ENCODE data around the gene KIAA1191.

Gene KIAA1191

DNA sequence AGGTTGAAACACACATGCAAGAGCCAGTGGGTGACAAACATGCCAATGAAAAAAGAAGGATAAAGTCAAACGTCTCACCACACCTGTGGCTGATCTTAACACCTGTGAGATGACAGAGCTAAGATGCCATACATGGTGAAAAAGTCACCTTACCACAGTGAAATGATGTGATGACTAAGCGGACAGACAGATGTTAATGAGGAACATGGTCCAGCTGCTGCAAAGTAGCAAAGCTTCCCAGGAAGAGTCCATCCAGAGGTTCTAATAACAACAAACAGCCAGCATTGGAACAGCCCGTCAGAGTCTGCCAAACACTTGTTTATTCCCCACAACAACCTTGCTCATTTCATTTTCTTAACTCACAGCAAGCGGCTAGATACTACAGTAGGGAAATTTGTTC is 1.9 kb downstream of the KIAA1191 start:
- H3K9me3 Mint-ChIP-seq, result no peaks in the 10 kb centered on the region
- peaks cover 18% of the 10 kb centered on the region for H3K36me3 Mint-ChIP-seq
- ATAC-seq, result no peak
- peaks cover 47% of the 10 kb centered on the region for H3K4me1 Mint-ChIP-seq
- H3K4me3 Mint-ChIP-seq, result peak overlapping the region; percentile 36
- H3K27ac Mint-ChIP-seq, result no peak overlapping the region
- H3K27me3 Mint-ChIP-seq, result no peaks in the 10 kb centered on the region

DNA sequence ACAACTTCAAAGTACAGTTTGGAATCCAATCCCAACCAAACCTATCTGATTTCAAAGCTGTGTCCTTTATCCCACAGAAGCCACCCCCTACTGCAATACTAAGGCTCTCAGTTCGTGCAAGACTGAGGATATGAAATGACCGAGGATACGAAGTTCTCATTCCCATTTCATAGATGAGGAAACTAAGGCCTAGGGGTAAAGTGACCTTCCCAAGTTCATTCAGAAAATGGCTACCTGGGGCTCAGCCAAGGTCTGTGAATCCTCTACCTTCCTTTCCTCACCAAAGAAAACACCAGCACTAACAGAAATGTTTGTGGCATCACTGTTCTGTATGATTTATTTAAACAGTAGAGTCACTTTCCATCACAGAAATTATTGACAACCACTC is 5.4 kb downstream of the KIAA1191 start:
- Mint-ChIP-seq H3K27ac (no peak overlapping the region), H3K27me3 (no peaks in the 10 kb centered on the region), H3K36me3 (peaks cover 38% of the 10 kb centered on the region), H3K4me3 (no peak overlapping the region), H3K4me1 (peaks cover 54% of the 10 kb centered on the region), H3K9me3 (no peaks in the 10 kb centered on the region)
- ATAC-seq, result no peak

DNA sequence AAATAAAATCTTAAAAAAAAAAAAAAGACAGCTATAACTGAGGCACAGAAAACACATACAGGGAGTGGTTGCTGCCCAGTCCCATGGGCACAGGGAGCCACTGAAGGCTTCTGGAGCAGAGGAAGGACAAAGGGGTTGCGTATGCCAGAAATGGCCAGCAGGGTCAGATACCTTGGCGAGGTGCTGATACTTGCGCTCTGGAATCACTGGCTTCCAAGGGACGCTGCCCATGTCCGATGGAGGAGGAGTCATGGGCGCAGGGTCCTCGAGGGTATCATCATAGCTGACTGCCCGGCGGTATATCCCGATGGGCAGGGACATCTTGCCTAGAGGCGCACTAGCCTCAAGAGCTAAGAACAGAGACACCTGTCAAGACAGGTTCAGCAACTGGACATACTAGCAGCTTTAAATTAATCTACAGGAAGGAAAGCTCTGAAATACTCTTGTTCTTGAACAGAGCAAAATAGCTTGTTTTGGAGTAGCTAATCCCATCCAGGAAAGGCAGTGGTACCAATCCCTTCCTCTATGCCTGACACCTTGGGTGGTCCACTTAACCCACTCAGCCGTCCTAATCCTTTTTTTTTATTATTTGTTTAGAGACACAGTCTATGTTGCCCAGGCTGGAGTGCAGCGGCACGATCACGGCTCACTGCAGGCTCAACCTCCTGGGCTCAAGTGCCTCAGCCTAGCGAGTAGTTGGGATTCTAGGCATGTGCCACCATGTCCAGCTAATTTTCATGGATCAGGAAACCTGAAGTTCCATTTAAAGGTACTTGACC is 6.0 kb downstream of the KIAA1191 start:
- peaks cover 42% of the 10 kb centered on the region for H3K36me3 Mint-ChIP-seq
- H3K9me3 Mint-ChIP-seq, result no peaks in the 10 kb centered on the region
- H3K27ac Mint-ChIP-seq, result no peak overlapping the region
- no peaks in the 10 kb centered on the region for H3K27me3 Mint-ChIP-seq
- no peak overlapping the region for H3K4me3 Mint-ChIP-seq
- H3K4me1 Mint-ChIP-seq, result peaks cover 48% of the 10 kb centered on the region
- ATAC-seq, result no peak

DNA sequence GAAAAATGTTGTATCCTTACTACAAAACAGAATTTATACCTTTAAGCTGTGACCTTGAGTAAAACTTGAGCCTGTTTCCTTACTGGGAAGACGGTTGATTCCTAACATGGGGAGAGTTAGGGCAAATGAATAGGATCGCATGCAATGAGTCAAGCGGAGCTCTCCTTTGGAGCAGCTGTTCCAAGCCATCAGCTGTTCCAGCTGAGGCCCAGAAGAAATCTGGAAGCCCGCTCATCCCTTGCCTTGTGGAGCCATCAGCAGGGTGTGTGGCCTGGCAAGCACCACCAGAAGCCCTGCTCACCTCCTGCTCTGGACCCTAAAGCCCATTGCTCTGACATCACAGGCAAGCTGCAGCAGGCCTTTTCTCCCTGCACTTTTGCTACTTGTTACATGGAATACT is 8.0 kb downstream of the KIAA1191 start:
- Mint-ChIP-seq H3K36me3 (peaks cover 59% of the 10 kb centered on the region), H3K27ac (no peak overlapping the region), H3K4me3 (no peak overlapping the region), H3K27me3 (no peaks in the 10 kb centered on the region), H3K4me1 (peaks cover 37% of the 10 kb centered on the region), H3K9me3 (no peaks in the 10 kb centered on the region)
- ATAC-seq, result no peak

DNA sequence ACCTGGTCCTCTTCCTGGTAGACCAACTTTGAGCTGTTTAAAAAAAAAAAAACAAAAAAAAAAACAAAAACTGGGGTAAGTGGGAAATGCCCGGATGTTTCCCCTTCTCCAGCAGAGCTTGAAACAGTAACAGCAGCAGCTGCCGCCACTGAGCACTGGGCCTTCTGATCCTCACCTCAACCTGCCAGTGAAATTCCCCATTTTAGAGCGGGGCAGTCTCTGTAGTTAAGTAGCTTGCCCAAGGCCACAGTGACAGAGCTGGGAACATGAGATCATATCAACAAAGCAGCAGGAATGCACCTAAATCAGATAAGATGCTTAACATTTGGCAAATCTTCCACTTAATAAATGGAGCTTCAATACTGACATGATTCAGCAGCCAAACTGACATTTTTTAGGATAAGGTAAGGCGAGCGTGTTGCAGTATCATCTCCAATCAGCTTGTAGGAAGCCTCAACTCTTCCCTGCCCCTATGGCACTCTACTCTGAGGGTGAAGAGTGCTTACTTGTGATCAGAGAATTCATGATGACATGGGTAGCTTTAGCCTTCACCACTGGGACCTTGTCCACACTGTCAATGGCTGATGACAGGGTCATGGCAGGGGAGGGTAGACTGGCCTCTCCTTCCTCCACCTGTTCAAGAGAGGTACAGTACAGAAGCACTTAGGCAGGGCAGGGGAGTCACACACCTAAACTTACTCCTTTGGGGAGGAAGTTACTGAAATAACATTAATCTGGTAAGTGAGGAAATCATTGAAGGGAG is 9.3 kb downstream of the KIAA1191 start:
- peaks cover 26% of the 10 kb centered on the region for H3K4me1 Mint-ChIP-seq
- no peaks in the 10 kb centered on the region for H3K27me3 Mint-ChIP-seq
- H3K27ac Mint-ChIP-seq, result peak overlapping the region; percentile 52
- no peaks in the 10 kb centered on the region for H3K9me3 Mint-ChIP-seq
- peak; percentile 31 for ATAC-seq
- no peak overlapping the region for H3K4me3 Mint-ChIP-seq
- peaks cover 61% of the 10 kb centered on the region for H3K36me3 Mint-ChIP-seq

DNA sequence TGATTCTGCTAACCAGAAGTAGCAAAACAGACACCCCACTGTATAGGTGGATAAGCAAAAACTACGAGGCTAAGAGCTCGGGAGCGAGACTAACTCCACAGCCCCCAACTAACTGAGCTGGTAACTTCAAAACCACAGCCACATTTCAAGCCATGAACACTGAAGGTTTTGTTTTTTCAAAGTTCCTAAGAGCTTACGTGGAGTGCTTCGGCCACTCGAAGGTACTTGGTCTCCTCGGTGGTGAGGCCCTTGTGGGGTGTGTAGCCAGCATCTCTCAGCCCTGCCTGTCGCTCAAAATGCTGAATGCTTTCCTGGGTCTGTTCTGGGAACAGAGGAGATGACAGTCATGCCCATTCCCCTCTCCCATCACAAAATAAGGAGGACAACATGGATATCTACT is 11.1 kb downstream of the KIAA1191 start:
- Mint-ChIP-seq H3K4me1 (peaks cover 24% of the 10 kb centered on the region), H3K4me3 (no peak overlapping the region), H3K36me3 (peaks cover 60% of the 10 kb centered on the region)

DNA sequence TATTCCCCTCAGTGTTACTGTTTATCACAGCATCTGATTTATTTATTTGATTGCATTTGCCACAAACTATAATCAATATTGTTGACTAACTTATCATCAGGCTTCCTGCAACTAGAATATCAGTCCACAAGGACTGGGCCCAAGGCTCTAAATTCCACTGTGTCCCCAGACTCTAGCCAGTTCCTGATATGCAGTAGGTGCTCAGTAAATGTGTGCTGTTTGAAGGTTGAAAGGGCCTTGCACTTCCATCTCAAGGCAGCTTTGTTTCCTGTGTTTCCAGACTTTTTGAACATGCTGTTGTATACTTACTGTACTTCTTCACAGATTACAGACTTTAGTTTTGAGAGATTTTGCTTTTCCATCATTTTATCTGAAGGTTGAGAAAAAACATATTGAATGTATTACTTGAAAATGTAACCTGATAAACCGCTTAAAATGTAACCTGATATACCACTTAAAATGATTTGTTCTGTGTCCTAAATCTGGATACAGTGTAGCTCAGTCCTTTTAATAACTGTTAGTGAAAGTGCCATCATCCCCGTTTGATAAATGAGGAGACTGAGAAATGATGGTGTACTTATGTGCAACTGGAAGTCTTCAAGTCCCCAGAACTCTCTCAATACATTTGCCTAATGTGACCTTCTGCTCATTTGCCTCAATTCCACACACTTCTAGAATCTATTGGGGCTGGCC is 18.7 kb downstream of the KIAA1191 start:
- H3K4me1 Mint-ChIP-seq, result no peaks in the 10 kb centered on the region
- peaks cover 32% of the 10 kb centered on the region for H3K36me3 Mint-ChIP-seq
- no peaks in the 10 kb centered on the region for H3K9me3 Mint-ChIP-seq
- no peak for ATAC-seq
- peak overlapping the region; percentile 4 for H3K27ac Mint-ChIP-seq
- H3K4me3 Mint-ChIP-seq, result no peak overlapping the region
- H3K27me3 Mint-ChIP-seq, result no peaks in the 10 kb centered on the region

More for the DNA sequence above, 11.1 kb downstream of the KIAA1191 start:
- ATAC-seq, result no peak
- H3K9me3 Mint-ChIP-seq, result no peaks in the 10 kb centered on the region
- H3K27ac Mint-ChIP-seq, result no peak overlapping the region
- H3K27me3 Mint-ChIP-seq, result no peaks in the 10 kb centered on the region

DNA sequence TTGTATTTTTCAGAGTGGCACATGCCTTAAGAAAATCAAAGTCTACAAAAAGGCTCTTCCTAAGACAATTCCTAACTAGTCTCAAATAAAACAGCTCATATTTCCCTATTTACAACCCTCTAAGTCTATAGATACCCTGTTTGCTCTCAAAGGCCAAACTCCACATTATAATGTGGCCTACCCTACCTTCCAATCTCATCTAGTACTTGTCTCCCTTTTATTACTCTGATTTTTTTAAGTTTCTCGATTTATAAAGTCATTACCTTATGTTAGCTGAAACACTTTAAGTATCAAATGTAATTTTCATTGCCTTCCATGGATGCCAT is 19.4 kb downstream of the KIAA1191 start:
- Mint-ChIP-seq H3K4me1 (no peaks in the 10 kb centered on the region), H3K4me3 (no peak overlapping the region), H3K27ac (peak overlapping the region; percentile 4), H3K9me3 (no peaks in the 10 kb centered on the region), H3K36me3 (peaks cover 28% of the 10 kb centered on the region), H3K27me3 (no peaks in the 10 kb centered on the region)
- ATAC-seq, result no peak

DNA sequence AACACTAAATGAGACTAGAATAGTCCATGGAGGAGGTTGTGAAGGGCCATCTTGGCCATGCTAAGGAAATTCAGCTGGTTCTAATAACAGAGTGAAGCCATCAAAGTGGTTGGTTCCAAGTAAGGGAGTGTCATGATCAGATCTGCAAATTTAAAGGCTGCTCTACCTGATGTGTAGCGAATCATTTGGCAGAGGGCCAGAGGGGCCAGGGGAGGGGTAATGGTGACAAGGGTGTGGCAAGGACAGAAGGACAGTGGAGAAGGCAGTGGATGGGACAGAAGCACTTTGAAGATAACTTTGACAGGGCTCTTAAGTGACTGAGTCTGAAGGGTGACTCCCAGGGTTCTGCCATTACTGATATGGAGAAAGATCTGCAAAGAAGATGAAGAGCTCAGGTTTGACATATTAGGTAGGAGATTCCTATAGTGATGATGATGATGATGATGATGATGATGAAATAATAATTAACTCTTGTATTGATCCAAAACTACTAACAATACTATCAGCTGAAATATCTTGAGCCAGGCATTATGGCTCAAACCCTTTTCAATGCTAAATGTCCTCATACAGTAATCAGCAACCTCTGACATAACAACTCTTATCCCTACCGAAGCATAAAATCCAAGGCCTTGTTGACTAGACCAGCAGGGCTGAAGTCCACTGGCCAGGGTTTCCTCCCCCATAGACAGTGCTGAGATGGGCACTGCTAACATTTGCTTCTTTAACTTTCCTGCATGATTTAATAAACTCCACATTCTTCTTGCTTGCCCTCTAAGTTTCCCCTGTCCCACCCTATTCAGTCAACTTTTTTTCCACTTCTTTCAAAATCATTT is 20.0 kb downstream of the KIAA1191 start:
- peaks cover 34% of the 10 kb centered on the region for H3K36me3 Mint-ChIP-seq
- no peak overlapping the region for H3K27ac Mint-ChIP-seq
- H3K4me1 Mint-ChIP-seq, result no peaks in the 10 kb centered on the region
- H3K4me3 Mint-ChIP-seq, result no peak overlapping the region
- H3K27me3 Mint-ChIP-seq, result no peaks in the 10 kb centered on the region
- no peak for ATAC-seq
- no peaks in the 10 kb centered on the region for H3K9me3 Mint-ChIP-seq

DNA sequence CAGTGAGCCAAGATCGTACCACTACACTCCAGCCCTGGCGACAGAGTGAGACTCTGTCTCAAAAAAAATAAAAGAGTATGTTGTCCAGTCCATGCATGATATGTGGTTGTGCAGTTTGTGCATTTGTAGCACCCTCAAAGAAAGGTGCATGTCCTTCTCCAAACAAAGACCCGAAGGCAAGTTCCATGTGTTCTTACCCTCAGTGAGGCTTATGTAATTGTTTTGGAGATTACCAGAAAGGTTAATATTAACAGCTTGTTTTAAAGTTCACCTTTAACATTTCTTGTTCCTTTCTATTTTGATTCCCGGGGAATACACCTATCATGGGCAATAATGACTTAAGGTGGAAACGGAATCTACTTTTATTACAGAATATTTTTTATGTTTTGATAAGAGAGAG is 22.3 kb downstream of the KIAA1191 start:
- Mint-ChIP-seq H3K27me3 (no peaks in the 10 kb centered on the region), H3K4me1 (no peaks in the 10 kb centered on the region), H3K4me3 (no peak overlapping the region), H3K27ac (no peak overlapping the region), H3K36me3 (peaks cover 42% of the 10 kb centered on the region), H3K9me3 (no peaks in the 10 kb centered on the region)
- no peak for ATAC-seq

DNA sequence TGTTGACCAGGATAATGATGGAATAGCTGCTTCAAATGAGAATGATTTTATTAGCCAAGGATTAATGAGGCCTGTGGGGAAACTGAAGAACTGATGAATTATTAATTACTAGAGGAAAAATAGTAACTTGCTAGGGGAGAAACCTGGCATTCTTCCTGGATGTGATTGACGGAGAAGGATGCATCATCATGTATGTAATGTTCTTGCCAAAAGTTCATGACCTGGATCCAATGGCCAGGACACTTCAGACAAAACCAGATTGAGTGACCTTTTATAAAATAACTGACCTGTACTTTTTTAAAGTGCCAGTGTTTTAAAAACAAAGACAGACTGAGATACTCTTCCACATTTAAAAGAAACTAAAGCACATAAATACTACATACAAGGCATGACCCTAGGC is 23.7 kb downstream of the KIAA1191 start:
- Mint-ChIP-seq H3K4me3 (no peak overlapping the region), H3K4me1 (no peaks in the 10 kb centered on the region), H3K36me3 (peaks cover 51% of the 10 kb centered on the region), H3K27ac (no peak overlapping the region), H3K27me3 (no peaks in the 10 kb centered on the region), H3K9me3 (peaks cover 6% of the 10 kb centered on the region)
- no peak for ATAC-seq

DNA sequence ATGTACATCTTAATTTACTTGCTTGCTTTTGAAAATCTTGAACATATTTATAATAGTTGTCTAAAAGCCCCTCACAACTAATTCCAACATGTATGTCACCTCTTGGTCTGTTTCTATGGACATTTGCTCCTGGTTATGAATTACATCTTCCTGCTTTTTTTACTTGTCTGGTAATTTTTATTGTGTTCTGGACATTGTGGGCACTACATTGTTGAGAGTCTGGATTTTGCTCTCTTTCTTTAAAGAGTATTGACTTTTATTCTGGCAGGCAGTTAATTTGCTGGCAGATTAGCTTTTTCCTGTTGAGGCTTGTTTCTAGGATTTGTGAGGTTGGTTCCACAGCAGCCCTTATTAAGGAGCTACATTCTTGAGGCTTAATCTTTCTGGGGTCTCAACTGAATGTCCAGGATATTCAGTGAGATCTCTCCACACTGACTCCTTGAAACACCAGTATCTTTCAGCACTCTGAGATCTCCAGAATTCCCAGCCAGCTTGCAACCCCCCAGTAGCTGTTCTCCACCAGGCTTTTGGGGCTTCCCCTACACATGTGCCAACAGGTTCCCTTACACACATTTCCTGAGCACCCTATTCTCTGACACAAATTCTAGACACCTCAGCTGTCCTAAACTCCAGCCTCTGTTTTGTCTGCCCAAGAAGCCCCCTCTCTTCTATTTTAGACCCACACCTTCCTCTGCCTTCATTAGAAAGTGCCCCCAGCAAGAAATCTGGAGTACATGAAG is 27.4 kb downstream of the KIAA1191 start:
- no peaks in the 10 kb centered on the region for H3K27me3 Mint-ChIP-seq
- no peak overlapping the region for H3K4me3 Mint-ChIP-seq
- H3K9me3 Mint-ChIP-seq, result peaks cover 6% of the 10 kb centered on the region
- no peak for ATAC-seq
- H3K4me1 Mint-ChIP-seq, result no peaks in the 10 kb centered on the region
- H3K27ac Mint-ChIP-seq, result no peak overlapping the region
- peaks cover 37% of the 10 kb centered on the region for H3K36me3 Mint-ChIP-seq

DNA sequence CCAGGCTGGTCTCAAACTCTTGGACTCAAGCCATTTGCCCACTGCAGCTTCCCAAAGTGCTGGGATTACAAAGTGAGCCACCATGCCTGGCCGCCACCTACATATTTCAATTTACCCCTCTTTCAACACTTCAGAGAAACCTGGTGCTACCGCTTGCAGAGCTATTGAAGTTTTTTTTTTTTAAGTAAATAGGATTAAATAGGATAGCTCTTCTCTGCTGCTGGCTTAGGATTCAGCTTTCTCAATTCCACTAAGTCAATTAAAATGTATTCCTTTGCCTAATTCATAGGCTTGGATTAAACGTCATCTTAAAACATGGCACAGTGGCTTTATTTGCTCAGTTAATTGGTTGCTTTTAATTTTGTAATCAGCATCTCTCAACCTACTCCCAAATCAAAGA is 41.0 kb downstream of the KIAA1191 start:
- Mint-ChIP-seq H3K9me3 (no peaks in the 10 kb centered on the region), H3K27ac (no peak overlapping the region), H3K27me3 (no peaks in the 10 kb centered on the region), H3K36me3 (peaks cover 25% of the 10 kb centered on the region), H3K4me1 (no peaks in the 10 kb centered on the region), H3K4me3 (no peak overlapping the region)
- no peak for ATAC-seq

DNA sequence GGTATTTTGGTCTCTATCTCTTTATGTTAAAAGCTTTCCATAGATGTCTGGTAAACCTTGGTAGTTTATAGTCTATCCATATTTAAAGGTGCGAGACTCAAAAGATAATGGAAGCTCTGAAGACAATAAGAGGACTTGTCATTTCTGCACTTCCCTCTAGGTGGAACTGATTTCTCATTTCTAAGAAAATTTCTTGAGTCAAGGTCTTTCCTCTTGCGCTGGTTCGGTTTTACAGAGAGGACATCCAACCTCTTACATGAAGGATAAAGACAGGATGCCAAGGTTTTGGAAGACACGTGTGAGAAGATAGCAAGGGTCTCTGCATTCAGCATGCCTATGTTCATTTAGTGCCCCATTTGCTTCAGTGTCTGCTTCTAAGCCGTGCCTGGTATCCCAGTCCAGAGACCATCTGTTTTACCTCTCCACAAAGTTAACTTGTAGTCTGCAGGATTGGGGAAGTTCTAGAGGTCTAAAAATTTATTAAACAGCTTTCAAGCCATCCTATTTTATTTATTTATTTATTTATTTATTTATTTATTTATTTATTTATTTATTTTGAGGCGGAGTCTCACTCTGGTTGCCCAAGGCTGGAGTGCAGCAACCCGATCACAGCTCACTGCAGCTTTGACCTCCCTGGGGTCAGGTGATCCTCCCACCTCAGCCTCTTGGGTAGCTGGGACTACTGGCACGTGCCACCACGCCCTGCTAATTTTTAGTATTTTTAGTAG is 41.6 kb downstream of the KIAA1191 start:
- Mint-ChIP-seq H3K9me3 (no peaks in the 10 kb centered on the region), H3K27ac (no peak overlapping the region), H3K27me3 (no peaks in the 10 kb centered on the region), H3K4me3 (no peak overlapping the region), H3K4me1 (no peaks in the 10 kb centered on the region), H3K36me3 (peaks cover 30% of the 10 kb centered on the region)
- ATAC-seq, result no peak
